Right hindlimb (tissue), 1 donor: Measurements from ENCODE around the gene COQ10B.
"Not testable (repeated sequence)": the region's sequence is repeated elsewhere in the genome, so short reads cannot be mapped to it uniquely, and the experiment has no call there.

Experiments
- DNase-seq: peaks from one replicate; pipeline ENCODE4 v3.0.0-alpha.2; 2018

COQ10B gene

DNA sequence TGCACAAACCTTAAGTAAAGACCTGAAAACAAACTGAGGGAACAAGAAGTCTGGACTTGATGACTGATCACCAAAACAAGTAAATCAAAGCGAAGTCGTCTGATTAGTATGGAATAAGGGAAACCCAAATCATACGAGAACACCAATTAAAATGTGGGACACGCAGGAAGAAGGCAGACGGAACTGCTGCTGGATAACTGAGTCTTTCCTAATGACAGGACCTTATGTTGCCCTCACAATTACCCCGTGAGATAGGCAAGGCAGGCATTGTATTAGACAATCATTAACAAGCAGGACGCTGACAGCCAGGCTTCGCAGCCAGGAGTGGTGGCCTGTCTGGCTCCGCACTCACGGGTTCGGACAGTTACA lies 614 bp upstream of the COQ10B start:
- DNase-seq = no peak

GRCh38 chr2:197453914-197454398 lies 604 bp downstream of the COQ10B start:
- DNase-seq = peak; percentile 83

GRCh38 chr2:197454923-197455322 lies 1.6 kb downstream of the COQ10B start:
- DNase-seq = no peak

DNA sequence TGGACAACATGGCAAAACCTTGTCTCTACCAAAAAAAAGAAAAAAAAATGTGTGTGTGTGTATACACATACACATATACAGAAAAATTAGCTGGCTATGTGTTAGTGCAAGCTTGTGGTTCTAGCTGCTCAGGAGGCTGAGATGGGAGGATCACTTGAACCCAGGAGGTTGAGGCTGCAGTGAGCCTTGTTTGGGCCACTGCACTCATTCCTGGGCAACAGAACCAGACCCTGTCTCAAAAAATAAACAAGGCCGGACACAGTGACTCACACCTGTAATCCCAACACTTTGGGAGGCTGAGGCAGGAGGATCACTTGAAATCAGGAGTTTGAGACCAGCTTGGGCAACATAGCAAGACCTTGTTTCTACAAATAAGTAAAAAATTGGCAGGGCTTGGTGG lies 2.1 kb downstream of the COQ10B start:
- DNase-seq = no peak

GRCh38 chr2:197460649-197461048 lies 7.3 kb downstream of the COQ10B start:
- no peak for DNase-seq

DNA sequence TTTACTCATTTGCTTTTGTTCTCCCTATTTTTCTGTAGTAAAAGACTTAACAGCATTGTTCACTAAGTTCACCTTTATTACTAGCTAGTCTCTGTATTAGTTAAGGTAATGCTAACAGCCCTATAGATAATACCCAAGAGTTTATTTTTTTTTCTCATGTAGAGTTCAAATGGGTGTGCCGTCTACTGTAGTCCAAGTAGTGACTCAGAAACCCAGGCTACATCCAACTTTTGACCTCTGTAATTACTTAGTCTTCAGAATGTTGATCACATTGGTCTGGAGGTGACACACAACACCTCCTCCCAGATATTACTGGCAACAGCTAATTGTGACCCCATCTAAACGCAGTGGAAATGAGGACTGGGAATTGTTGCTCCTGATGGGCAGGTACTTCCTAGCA lies 7.7 kb downstream of the COQ10B start:
- DNase-seq = no peak

DNA sequence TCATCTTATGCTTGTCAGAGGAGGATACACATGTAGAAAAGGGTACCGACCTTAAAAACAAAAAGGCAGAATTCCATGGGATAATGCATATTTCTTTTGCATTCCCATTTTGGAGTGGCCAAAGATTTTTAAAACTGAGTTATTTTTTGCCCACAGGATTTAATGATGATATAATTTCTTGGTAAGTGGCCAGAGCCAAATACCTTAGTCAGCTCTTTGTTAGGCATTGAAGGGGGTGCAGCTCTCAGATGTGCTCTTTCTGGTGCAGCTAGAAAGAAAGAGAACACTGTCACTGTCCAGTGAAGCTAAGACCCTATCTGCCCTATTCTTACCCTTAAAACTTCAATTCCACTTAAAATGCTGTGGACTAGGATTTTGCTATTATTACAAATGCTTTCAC lies 10.8 kb downstream of the COQ10B start:
- DNase-seq = no peak

- DNase-seq = no peak
These were observed 18.8 kb downstream of the COQ10B start for GRCh38 chr2:197472166-197472565.

GRCh38 chr2:197477797-197478196 lies 24.4 kb downstream of the COQ10B start:
- no peak for DNase-seq

- DNase-seq = no peak
These were observed 27.0 kb downstream of the COQ10B start for GRCh38 chr2:197480165-197481036.

DNA sequence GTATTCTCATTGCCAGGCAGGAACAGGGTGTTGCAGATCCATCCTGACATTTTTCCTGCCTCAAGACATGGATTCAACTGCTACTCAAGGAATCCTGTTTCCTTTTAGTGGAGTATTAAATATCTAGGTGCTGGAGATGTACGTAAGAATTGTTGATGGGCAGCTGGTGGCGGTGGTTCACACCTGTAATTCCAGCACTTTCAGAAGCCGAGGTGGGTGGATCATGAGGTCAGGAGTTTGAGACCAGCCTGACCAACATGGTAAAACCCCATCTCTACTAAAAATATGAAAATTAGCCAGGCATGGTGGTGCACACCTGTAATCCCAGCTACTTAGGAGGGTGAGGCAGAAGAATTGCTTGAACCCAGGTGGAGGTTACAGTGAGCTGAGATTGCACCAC lies 30.9 kb downstream of the COQ10B start:
- DNase-seq = not testable (repeated sequence)

DNA sequence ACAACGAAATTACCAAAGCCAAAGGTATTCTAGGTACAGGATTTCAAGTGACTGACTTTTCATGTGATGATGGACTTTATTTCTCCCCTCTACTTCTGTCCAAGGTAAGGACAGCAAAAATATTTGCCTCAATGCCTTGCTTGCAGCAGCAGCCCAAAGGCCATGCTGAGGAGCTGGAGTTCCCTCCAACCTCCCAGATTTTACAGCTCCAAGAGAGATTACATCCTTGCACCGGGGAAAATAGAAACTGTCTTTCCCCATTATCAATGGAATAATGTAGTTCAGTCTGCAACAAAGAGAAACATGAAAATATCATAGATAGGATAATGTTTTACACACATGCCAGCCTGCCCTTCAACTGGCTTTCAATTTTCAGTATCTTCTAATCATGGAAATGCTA lies 32.8 kb downstream of the COQ10B start:
- no peak for DNase-seq

DNA sequence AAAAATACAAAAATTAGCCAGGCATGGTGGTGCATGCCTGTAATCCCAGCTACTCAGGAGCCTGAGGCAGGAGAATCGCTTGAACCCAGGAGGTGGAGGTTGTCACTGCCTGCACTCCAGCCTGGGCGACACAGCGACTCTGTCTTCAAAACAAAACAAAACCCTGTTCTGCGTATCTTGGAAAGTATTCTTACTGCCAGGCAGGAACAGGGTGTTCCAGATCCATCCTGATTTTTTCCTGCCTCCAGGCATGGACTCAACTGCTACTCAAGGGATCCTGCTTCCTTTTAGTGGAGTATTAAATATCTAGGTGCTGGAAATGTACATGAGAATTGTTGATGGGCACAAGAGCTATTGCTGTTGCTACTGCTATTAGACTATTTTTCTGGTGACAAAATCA lies 34.0 kb downstream of the COQ10B start:
- no peak for DNase-seq

DNA sequence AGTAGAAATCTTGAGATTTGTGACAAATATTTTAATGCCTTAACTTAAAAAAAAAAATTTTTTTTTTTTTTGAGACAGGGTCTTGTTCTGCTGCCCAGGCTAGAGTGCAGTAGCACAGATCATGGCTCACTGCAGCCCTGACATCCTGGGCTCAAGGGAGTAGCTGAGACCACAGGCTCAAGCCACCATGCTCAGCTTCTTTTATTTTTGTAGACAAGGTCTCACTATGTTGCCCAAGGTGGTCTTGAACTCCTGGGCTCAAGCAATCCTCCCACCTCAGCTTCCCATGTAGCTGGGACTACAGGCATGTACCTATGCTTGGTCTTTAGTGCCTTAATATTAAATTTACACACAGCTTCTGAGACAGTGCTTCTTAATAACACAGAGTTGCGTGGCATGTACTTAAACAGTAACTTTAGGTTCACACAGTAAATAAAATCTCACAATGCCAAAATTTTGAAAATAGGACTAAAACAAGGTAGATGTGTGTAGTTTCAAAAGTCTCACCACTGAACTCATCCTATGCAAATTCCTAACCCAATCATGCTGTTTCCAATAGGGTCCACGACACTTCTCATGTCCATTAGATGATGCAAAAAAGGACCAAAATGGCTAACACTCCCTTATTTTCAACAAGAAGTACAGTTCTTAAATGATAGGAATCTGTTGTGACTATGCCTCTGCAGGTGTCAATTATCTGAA lies 42.2 kb downstream of the COQ10B start:
- DNase-seq = no peak

DNA sequence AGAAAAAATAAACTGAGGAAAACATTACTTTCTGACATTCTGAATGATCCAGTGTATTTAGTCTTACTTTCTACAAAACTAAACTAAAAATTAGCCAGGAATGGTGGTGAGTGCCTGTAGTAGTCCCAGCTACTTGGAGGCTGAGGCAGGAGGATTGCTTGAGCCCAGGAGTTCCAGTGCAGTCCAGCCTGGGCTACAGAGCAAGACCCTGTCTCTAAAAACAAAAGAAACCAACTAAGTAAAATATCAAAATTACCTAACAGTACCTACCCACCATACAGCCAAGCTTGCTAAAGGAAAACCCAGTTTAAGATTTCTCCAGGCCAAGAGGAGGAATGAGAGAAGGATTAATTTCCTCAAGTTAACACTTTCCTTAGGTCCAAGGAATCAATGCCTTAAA lies 43.3 kb downstream of the COQ10B start:
- DNase-seq = no peak

GRCh38 chr2:197497326-197497725 lies 44.0 kb downstream of the COQ10B start:
- no peak for DNase-seq

- no peak for DNase-seq
These were observed 45.0 kb downstream of the COQ10B start for GRCh38 chr2:197498235-197498936.

DNA sequence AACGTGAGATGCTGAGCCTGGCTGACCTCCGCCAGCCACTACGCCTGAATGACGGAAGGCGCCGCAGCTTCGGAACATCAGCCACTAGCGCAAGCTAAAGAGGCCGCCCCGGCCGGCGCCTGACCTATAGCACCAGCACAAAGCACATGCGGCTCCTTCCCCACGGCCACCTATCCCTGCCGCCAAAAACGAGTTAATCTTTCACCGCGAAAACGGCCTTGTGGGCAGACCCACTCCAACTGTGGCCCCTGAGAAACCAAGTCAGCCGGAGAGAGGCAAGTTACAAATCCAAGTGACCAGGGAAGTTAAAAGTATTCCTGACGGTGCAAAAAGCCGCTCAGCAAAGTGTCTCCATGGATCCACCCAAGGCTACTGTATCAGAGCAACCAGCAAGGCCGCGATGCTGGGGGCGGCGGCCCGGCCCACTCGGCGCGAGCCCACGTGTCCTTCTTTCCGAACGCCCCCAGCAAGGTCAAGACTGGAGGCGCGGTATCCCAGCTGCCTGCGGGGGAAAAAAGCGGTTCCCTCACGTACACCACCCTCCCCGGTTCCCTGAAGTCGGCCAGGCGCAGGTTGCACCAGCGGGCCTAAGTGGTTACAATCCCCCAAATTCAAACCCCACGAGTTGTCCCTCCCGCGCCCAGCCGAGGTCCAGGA lies 45.7 kb downstream of the COQ10B start:
- peak; percentile 78 for DNase-seq

GRCh38 chr2:197499594-197500502 lies 46.5 kb downstream of the COQ10B start, which contains the start of the genes HSPD1 and HSPE1:
Gene HSPD1 (minus strand): TSS chr2:197499840. CDS start chr2:197498848, 992 bp downstream.
Gene HSPE1 (plus strand): TSS chr2:197500379. CDS start chr2:197500437, 58 bp downstream.
- DNase-seq = peak; percentile 99

GRCh38 chr2:197500503-197501131 lies 47.3 kb downstream of the COQ10B start:
- peak; percentile 21 for DNase-seq

DNA sequence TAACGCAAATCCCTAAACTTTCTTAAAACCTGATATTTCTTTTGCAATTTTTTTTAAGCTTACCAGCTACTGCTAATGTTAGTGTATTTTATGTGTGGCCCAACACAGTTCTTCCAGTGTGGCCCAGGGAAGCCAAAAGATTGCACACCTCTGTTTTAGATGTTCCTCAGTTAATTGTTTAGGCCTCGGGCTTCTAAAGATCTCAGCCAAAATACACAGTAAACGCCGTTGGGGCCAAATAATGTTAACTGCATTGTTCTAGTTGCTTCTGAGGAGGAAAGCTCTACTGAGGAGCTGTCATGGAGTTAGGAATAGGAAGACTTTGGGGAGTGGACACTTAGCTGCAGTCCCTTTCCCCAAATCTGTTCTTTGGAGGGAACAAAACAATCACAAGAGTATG lies 48.8 kb downstream of the COQ10B start:
- DNase-seq = no peak
